Activated gamma-delta T cell (primary cell): ENCODE data around the gene DLL4.

Source experiments
- DNase-seq: peaks from one replicate; lab custom pipeline; 2025; lab: John Stamatoyannopoulos, UW

Gene DLL4

GRCh38 chr15:40906091-40906990 lies 22.8 kb upstream of the DLL4 start:
- peak; percentile 49 for DNase-seq

- DNase-seq, result no peak
These were observed 21.9 kb upstream of the DLL4 start for GRCh38 chr15:40906991-40907802.

GRCh38 chr15:40908095-40908494 lies 21.0 kb upstream of the DLL4 start:
- no peak for DNase-seq

GRCh38 chr15:40909662-40910630 lies 19.2 kb upstream of the DLL4 start:
- no peak for DNase-seq

DNA sequence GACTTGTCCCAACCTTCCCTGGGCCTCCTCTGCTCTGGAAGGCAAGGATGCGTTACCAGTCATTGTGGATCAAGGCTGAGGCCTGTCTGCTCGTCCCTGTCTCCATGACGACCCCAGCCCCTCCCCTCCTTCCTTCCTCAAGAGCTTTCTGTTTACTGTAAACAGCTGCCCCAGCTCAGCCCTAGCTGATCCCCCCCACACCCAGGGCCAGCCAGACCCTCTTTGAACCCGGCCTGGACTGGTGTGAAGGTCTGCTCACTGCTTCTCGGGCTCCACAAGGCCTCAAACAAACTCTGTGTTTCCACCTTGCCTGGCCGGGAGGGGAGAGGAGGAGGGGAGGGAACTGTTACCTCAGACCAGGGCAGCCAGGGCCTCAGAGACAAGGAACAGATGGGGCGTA lies 18.0 kb upstream of the DLL4 start:
- no peak for DNase-seq

GRCh38 chr15:40911693-40912092 lies 17.4 kb upstream of the DLL4 start:
- no peak for DNase-seq

DNA sequence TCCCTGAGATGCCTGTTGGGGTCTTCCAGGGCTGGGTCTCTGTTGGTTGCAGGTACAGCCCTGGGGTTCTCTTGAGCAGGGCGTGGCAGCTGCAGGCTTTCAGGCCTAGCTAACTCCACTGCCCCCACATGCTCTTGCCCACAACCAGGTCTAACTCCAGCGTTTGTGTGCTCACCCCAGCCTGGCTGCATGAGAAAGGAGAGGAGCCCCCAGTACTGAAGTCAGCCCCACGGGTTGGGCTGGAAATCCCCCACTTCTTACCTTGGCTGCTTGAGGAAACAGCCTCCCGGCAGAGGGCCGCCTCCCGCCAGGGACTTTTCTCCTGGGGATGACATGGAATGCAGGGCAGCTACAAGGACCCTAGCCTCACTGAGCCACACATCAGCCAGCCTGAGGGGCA lies 16.7 kb upstream of the DLL4 start:
- DNase-seq, result no peak

- DNase-seq, result no peak
These were observed 15.1 kb upstream of the DLL4 start for GRCh38 chr15:40914013-40914412.

- no peak for DNase-seq
These were observed 14.7 kb upstream of the DLL4 start for GRCh38 chr15:40914486-40914885.

- no peak for DNase-seq
These were observed 14.0 kb upstream of the DLL4 start for GRCh38 chr15:40915116-40915661.

GRCh38 chr15:40915679-40916078 lies 13.5 kb upstream of the DLL4 start:
- no peak for DNase-seq

- DNase-seq, result no peak
These were observed 11.6 kb upstream of the DLL4 start for GRCh38 chr15:40917585-40917984.

GRCh38 chr15:40918146-40918798 lies 10.9 kb upstream of the DLL4 start:
- no peak for DNase-seq

GRCh38 chr15:40918799-40919392 lies 10.2 kb upstream of the DLL4 start:
- DNase-seq, result no peak

DNA sequence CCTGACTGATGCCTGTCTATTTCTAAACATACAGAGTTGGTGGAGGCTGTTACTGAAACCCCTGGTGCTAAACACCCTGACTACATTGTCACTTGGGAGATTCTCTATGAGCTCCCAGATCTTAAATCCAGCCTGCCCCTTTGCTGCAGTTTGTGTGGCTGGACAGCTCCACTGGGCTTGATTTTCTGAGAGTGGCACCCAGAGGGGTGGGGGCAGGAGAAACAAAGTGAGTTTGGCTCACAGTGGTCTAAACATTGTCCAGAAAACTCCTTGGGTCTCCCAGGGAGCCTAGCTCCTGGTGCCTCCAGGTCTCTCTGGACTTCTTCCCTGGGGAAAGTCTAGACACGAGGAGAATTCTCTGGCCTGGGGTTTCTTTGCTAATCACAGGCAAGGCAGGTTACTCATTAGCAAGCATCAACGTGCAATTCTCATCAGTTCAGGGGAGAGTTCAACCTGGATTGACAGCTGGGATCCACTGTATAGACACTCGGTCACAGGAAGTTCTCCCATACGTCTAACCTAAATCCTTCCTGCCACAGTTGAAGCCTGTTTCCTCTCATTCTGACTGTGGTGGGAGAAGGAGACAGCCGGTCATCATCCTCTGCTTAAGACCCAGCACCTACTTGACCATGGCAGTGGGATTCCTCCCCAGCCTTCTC lies 7.1 kb upstream of the DLL4 start:
- DNase-seq, result no peak

DNA sequence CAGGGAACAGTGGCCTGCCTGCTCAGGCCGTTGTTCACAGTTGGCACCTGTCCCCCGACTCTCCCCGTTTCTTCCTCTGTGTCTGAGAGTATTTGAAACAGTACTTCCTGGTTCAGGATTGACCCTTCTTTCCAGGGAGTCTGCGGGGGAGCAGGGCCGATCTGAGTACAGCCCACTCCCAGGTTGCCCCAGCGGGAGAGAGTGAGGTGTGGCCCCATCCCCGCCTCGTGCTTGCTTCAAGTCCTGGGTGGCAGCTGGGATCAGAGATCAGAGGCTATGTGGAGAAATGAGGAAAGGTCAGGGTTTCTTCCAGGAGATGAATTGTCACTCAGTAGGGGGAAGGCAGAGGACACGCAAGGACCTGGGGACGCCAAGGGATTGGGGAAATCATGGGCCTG lies 6.5 kb upstream of the DLL4 start:
- DNase-seq, result no peak

DNA sequence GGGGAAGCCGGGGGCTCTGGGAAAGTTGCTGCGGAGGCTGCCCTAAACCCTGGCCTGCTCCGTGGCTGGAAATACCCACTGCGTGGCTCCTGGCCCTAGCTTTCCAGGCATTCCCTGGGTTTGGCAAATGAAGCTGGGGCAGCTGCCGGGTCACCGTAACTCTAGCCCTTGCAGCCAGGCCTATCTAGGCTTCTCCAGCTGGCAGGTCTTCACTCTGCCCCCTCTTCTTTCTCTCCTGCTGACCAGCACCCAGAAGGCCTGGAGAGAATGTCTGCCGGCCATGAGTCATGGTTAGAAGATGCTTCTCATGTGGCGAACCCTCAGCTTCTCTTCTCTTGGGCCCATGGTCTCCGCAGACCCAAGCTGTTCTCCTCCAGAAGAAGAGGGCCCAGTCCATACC lies 5.6 kb upstream of the DLL4 start:
- no peak for DNase-seq

- no peak for DNase-seq
These were observed 3.7 kb upstream of the DLL4 start for GRCh38 chr15:40925495-40925862.

GRCh38 chr15:40925863-40926658 lies 3.1 kb upstream of the DLL4 start:
- no peak for DNase-seq
